ENCODE results near the gene ARID2.

DNA sequence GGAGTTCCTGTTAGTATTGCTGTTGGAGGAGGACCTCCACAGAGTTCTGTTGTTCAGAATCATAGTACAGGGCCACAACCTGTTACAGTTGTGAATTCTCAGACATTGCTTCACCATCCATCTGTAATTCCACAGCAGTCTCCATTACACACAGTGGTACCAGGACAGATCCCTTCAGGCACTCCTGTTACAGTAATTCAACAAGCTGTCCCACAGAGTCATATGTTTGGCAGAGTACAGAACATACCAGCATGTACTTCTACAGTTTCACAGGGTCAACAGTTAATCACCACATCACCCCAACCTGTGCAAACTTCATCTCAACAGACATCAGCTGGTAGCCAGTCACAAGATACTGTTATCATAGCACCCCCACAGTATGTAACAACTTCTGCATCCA, 120.8 kb downstream of the ARID2 start:
- TF ChIP-seq, protein P1, sequence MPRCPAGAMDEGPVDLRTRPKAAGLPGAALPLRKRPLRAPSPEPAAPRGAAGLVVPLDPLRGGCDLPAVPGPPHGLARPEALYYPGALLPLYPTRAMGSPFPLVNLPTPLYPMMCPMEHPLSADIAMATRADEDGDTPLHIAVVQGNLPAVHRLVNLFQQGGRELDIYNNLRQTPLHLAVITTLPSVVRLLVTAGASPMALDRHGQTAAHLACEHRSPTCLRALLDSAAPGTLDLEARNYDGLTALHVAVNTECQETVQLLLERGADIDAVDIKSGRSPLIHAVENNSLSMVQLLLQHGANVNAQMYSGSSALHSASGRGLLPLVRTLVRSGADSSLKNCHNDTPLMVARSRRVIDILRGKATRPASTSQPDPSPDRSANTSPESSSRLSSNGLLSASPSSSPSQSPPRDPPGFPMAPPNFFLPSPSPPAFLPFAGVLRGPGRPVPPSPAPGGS (IDR thresholded peaks at IDR 0.05): no peak
- no peak for TF ChIP-seq MAFK (IDR thresholded peaks at IDR 0.05; ENCODE audit: partially characterized antibody)
- TF ChIP-seq, protein P2, sequence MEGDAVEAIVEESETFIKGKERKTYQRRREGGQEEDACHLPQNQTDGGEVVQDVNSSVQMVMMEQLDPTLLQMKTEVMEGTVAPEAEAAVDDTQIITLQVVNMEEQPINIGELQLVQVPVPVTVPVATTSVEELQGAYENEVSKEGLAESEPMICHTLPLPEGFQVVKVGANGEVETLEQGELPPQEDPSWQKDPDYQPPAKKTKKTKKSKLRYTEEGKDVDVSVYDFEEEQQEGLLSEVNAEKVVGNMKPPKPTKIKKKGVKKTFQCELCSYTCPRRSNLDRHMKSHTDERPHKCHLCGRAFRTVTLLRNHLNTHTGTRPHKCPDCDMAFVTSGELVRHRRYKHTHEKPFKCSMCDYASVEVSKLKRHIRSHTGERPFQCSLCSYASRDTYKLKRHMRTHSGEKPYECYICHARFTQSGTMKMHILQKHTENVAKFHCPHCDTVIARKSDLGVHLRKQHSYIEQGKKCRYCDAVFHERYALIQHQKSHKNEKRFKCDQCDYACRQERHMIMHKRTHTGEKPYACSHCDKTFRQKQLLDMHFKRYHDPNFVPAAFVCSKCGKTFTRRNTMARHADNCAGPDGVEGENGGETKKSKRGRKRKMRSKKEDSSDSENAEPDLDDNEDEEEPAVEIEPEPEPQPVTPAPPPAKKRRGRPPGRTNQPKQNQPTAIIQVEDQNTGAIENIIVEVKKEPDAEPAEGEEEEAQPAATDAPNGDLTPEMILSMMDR (IDR thresholded peaks at IDR 0.05): no peak

Data from A549 (cell line).